Stimulated activated naive CD4-positive, alpha-beta T cell treated with Interleukin-2 at 50 U/mL for 16 hours (primary cell): ENCODE measurements around the gene TEX12.
A peak's percentile ranks its signal among the peaks of the same experiment; 100 is the strongest.

Experiments
- DNase-seq: peaks from one replicate; lab custom pipeline; 2025; lab: John Stamatoyannopoulos, UW

Gene TEX12

DNA sequence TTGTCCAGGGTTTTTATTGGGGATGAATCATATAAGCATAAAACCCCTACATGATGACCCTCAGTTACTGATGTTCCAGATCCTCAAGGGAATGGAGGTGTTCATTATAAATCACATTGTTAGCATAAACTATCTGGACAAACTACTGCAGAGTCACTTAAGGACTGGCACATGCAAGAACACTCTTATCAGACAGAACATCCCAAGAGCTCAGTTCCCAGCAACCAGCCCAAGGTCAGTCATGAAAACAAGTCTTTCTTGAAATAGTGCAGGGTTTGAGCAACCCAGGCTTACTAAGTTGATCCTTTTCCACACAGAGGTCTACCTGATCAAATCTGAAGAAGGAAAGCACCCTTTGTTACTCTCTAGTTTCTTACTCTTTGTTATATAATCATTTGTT lies 45.5 kb downstream of the TEX12 start:
- DNase-seq, result no peak

DNA sequence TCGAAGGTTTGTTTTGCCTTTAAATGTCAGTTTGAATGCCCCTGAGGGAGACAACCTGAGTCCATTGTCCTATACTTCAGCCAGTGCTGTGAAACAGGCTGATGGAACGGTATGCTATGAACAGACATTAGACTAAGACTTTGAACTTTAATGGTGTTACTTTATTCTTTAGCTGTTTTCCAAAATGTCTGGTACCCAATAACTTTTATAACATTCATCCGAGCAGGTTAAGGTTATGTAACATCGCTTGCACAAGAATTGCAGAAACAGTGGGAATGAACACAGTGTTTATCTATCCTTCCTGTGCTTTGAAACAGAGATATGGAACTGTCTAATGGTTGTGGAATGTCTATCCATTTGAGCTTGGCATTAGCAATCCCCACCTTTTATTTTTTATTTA lies 46.6 kb downstream of the TEX12 start:
- DNase-seq, result no peak

DNA sequence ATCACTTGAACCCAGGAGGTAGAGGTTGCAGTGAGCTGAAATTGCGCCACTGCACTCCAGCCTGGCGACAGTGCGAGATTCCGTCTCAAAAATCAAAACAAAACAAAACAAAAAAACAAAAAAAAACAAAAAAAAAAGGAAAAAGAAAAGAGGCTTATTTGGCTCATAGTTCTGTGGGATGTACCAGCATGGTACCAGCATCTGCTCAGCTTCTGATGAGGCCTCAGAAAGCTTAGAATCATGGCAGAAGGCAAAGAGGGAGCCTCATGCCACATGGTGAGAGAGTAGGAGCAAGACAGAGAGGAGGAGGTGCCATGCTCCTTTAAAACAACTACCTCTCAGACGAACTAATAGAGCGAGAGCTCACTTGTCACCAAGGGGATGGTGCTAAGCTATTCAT lies 48.4 kb downstream of the TEX12 start:
- DNase-seq, result no peak

DNA sequence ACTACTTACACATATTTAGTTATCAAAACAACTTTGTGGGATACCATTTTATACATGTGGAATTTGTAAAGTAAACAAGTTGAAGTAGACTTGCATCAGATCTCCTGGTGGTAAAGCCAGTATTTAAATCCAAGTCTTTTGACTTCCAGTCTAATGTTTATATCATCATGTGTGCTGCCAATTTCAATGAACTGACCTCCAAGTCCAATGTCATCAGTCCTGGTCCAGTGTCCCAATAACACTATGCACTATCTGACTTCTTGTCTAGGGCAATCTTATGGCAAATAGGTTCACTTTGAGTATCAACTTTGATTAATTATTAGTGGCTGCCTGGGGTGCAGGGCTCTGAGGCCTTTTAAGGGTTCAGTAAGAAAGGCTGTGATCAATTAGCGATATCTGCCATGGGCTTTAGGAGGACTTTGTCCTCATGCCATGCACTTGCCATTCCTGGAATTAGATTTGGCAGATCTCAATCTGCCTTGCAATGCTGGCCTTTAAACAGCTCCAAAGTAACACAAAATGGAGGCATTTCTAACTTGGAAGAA lies 49.5 kb downstream of the TEX12 start:
- DNase-seq, result no peak

DNA sequence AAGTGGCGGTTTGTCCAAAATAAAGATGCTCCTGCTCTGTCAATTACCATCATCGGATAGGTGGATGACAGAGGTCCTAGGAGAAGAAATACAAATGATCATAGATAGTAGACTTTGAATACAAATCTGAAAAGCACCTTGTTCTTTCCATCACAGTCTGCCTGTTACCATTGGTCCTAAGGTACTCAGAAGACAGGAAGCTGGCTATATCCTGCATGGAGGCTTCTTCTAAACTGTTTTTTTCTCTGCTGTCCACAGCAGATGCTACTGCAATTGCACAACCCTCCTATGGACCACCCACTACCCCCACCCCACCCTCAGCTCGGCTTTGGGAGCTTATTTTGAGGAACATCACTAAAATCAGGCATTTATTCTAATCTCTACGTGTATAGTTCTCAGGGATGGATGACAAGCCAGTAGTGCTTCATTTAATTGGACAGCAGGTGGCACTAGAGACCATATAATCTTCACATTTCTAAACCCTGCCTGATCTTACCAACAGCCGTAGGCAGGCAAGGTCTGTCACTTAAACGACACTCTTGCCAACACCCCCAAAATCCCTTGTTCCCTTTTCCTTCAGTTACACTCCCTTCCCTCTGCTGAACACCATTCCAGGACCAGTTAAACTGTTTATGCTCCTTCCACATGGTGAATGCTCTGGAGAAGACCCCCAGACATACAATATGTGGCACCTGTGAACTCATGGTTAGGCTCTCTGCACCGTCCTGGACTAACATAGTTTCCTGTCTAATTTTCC lies 52.5 kb downstream of the TEX12 start:
- DNase-seq, result peak; percentile 7

DNA sequence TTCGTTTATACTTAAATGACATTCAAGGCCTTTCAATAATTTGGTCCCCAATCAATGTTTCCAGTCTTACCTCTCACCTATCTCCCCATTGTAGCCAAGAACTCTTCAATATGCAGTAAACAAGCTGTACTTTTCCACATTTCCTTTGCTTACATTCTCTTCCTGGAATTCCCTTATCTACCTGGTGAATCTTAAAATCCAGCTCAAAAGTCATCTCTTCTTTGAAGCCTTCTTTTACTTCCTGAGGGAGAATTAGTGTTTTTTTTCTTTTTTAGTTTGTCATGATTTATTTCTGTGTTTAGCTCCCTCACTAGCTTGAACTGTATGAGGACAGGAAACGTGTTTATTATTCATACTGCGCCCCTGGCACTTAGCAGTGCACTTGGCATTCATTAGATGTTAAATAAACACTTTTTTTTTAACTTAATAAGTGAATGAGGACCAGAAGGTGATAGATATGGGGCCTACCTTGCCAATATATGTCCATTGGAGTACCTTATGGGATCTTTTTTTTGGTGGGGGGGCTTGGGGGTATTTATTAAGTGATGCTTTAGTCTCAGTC lies 54.2 kb downstream of the TEX12 start:
- no peak for DNase-seq
